Measurements from ENCODE around the gene OR4N2.
"Not testable (repeated sequence)": the region's sequence is repeated elsewhere in the genome, so short reads cannot be mapped to it uniquely, and the experiment has no call there.

OR4N2 gene

GRCh38 chr14:19834203-19834848, 30.8 kb downstream of the OR4N2 start:
- not testable (repeated sequence) for DNase-seq (ENCODE audit: low read depth)

- no peak for DNase-seq (ENCODE audit: low read depth)
Measured at GRCh38 chr14:19838433-19838832, 34.9 kb downstream of the OR4N2 start.

- DNase-seq (ENCODE audit: low read depth) = peak; percentile 42
Measured at GRCh38 chr14:19851365-19851764, 47.8 kb downstream of the OR4N2 start.

GRCh38 chr14:19866061-19866669, 62.6 kb downstream of the OR4N2 start:
- DNase-seq (ENCODE audit: low read depth) = not testable (repeated sequence)

GRCh38 chr14:19873178-19873577, 69.6 kb downstream of the OR4N2 start:
- no peak for DNase-seq (ENCODE audit: low read depth)

GRCh38 chr14:19874842-19875241, 71.3 kb downstream of the OR4N2 start, which contains the start of gene OR4K2:
Gene OR4K2, plus strand, starts transcription at chr14:19875142. Its CDS starts 1,126 bp downstream, at chr14:19876268.
- DNase-seq (ENCODE audit: low read depth) = no peak

GRCh38 chr14:19878029-19878642, 74.6 kb downstream of the OR4N2 start:
- peak; percentile 47 for DNase-seq (ENCODE audit: low read depth)
